Ureter (tissue), 1 donor: Measurements from ENCODE around the gene UGT1A4. TPM values are rescaled to one million over a fixed set of nuclear protein-coding genes. Genes with fewer than 3 reads are reported as not detected.
"Not testable (repeated sequence)": the region's sequence is repeated elsewhere in the genome, so short reads cannot be mapped to it uniquely, and the experiment has no call there.

Experiments used
- DNase-seq: peaks from one replicate; pipeline ENCODE4 v3.0.0-alpha.2; 2020; ENCODE audit warnings: low spot score
- total RNA-seq: library from RNA; stranded (reverse); gene quantifications from one replicate; pipeline ENCODE4 v1.2.4, GENCODE V29; 2023
- donor health status: DM: yes; HTN: yes; CAD: no.

Gene UGT1A4
- total RNA-seq, 1 donor from 2014 or later = 23.2 TPM

- not testable (repeated sequence) for DNase-seq
These were observed 32.2 kb downstream of the UGT1A4 start for GRCh38 chr2:233750689-233751088.

- DNase-seq = not testable (repeated sequence)
These were observed 32.9 kb downstream of the UGT1A4 start for GRCh38 chr2:233751212-233752009.

GRCh38 chr2:233754872-233755611 lies 36.5 kb downstream of the UGT1A4 start:
- no peak for DNase-seq

GRCh38 chr2:233756429-233757081 lies 38.0 kb downstream of the UGT1A4 start:
- no peak for DNase-seq

- no peak for DNase-seq
These were observed 39.6 kb downstream of the UGT1A4 start for GRCh38 chr2:233758141-233758540.

- no peak for DNase-seq
These were observed 40.3 kb downstream of the UGT1A4 start for GRCh38 chr2:233758849-233759248.

GRCh38 chr2:233760043-233760442 lies 41.5 kb downstream of the UGT1A4 start, which contains the start of gene UGT1A1:
UGT1A1 (plus strand) TSS chr2:233760270; CDS start chr2:233760288, 18 bp downstream.
- DNase-seq = no peak

- no peak for DNase-seq
These were observed 42.7 kb downstream of the UGT1A4 start for GRCh38 chr2:233761040-233761769.

- DNase-seq = no peak
These were observed 45.7 kb downstream of the UGT1A4 start for GRCh38 chr2:233764264-233764663.

GRCh38 chr2:233764761-233765160 lies 46.2 kb downstream of the UGT1A4 start:
- no peak for DNase-seq

GRCh38 chr2:233766416-233766815 lies 47.9 kb downstream of the UGT1A4 start:
- no peak for DNase-seq

- DNase-seq = no peak
These were observed 49.5 kb downstream of the UGT1A4 start for GRCh38 chr2:233768076-233768475.

- no peak for DNase-seq
These were observed 50.7 kb downstream of the UGT1A4 start for GRCh38 chr2:233769260-233769659.

GRCh38 chr2:233772153-233772552 lies 53.6 kb downstream of the UGT1A4 start:
- DNase-seq = no peak

- DNase-seq = no peak
These were observed 54.0 kb downstream of the UGT1A4 start for GRCh38 chr2:233772583-233772982.

- DNase-seq = no peak
These were observed 55.3 kb downstream of the UGT1A4 start for GRCh38 chr2:233773854-233774253.

GRCh38 chr2:233775414-233775813 lies 56.9 kb downstream of the UGT1A4 start:
- DNase-seq = no peak

- no peak for DNase-seq
These were observed 59.5 kb downstream of the UGT1A4 start, which contains the start of gene MROH2A for GRCh38 chr2:233778030-233778429. MROH2A (plus strand) TSS chr2:233778330; CDS start chr2:233779359, 1,029 bp downstream.

GRCh38 chr2:233779722-233780121 lies 61.2 kb downstream of the UGT1A4 start:
- no peak for DNase-seq

- DNase-seq = no peak
These were observed 62.2 kb downstream of the UGT1A4 start for GRCh38 chr2:233780771-233781170.

- no peak for DNase-seq
These were observed 71.0 kb downstream of the UGT1A4 start for GRCh38 chr2:233789554-233789953.
